Activated CD4-positive, CD25-positive, alpha-beta regulatory T cell treated with anti-CD3 and anti-CD28 coated beads, Interleukin-2, amount 50 U/mL, for 24 hours (primary cell): ENCODE data around the gene NAXD.
A peak's percentile ranks its signal among the peaks of the same experiment; 100 is the strongest.
"Not testable (repeated sequence)": the region's sequence is repeated elsewhere in the genome, so short reads cannot be mapped to it uniquely, and the experiment has no call there.

Experiments
- ATAC-seq, 2 donors: fragments of 150-1000 bp; cut with Tn5 transposase; one replicate each; pipeline ENCODE4 v1.10.0; 2021; ENCODE audit warnings: mild to moderate bottlenecking in 1 of 2, moderate library complexity in 1 of 2

NAXD gene

GRCh38 chr13:110669036-110669435 lies 53.7 kb downstream of the NAXD start:
- ATAC-seq: no peak

- ATAC-seq: not testable (repeated sequence)
Measured at GRCh38 chr13:110669814-110670213, 54.5 kb downstream of the NAXD start.

GRCh38 chr13:110676595-110677587 lies 61.5 kb downstream of the NAXD start:
- peak; percentile 57 to 70 for ATAC-seq

- peak; percentile 35 for ATAC-seq
Measured at GRCh38 chr13:110677731-110678545, 62.6 kb downstream of the NAXD start.

GRCh38 chr13:110680852-110681251 lies 65.5 kb downstream of the NAXD start:
- ATAC-seq: no peak

GRCh38 chr13:110681868-110682550 lies 66.7 kb downstream of the NAXD start:
- no peak for ATAC-seq

- ATAC-seq: no peak
Measured at GRCh38 chr13:110682746-110683145, 67.4 kb downstream of the NAXD start.

- ATAC-seq: no peak
Measured at GRCh38 chr13:110683203-110683883, 68.0 kb downstream of the NAXD start.

GRCh38 chr13:110683921-110684320 lies 68.6 kb downstream of the NAXD start:
- ATAC-seq: no peak

- no peak for ATAC-seq
Measured at GRCh38 chr13:110684388-110685056, 69.2 kb downstream of the NAXD start.

GRCh38 chr13:110685305-110686020 lies 70.1 kb downstream of the NAXD start:
- no peak for ATAC-seq

GRCh38 chr13:110687736-110688135 lies 72.4 kb downstream of the NAXD start:
- no peak for ATAC-seq

GRCh38 chr13:110689041-110689440 lies 73.7 kb downstream of the NAXD start:
- ATAC-seq: no peak
